ENCODE measurements around the gene UPF2. TPM values are rescaled to one million over a fixed set of nuclear protein-coding genes. Genes with fewer than 3 reads are reported as not detected.

The UPF2 gene
- total RNA-seq, 1 donor from 2014 or later, result 16.4 TPM

- Mint-ChIP-seq H3K27ac (ENCODE audit: unreplicated experiment) (no peak overlapping the region), H3K27me3 (ENCODE audit: unreplicated experiment) (no peaks in the 10 kb centered on the region), H3K36me3 (ENCODE audit: unreplicated experiment) (peaks cover 4% of the 10 kb centered on the region), H3K9me3 (ENCODE audit: unreplicated experiment) (no peaks in the 10 kb centered on the region), H3K4me3 (ENCODE audit: unreplicated experiment) (no peak overlapping the region), H3K4me1 (ENCODE audit: low read depth, unreplicated experiment) (peaks cover 2% of the 10 kb centered on the region)
- peak; percentile 34 for DNase-seq
- TF ChIP-seq CTCF (IDR thresholded peaks at IDR 0.05; ENCODE audit: partially characterized antibody, unreplicated experiment), result no peak
These were observed 120.7 kb downstream of the UPF2 start for GRCh38 chr10:11921800-11922392.

- no peaks in the 10 kb centered on the region for H3K36me3 Mint-ChIP-seq (ENCODE audit: unreplicated experiment)
- H3K27me3 Mint-ChIP-seq (ENCODE audit: unreplicated experiment), result no peaks in the 10 kb centered on the region
- no peak for DNase-seq
- H3K4me3 Mint-ChIP-seq (ENCODE audit: unreplicated experiment), result no peak overlapping the region
- no peaks in the 10 kb centered on the region for H3K9me3 Mint-ChIP-seq (ENCODE audit: unreplicated experiment)
- TF ChIP-seq CTCF (IDR thresholded peaks at IDR 0.05; ENCODE audit: partially characterized antibody, unreplicated experiment), result no peak
- H3K4me1 Mint-ChIP-seq (ENCODE audit: low read depth, unreplicated experiment), result peaks cover 2% of the 10 kb centered on the region
- no peak overlapping the region for H3K27ac Mint-ChIP-seq (ENCODE audit: unreplicated experiment)
These were observed 123.3 kb downstream of the UPF2 start for GRCh38 chr10:11919271-11919670.

GRCh38 chr10:11918384-11918783 lies 124.2 kb downstream of the UPF2 start:
- Mint-ChIP-seq H3K36me3 (ENCODE audit: unreplicated experiment) (no peaks in the 10 kb centered on the region), H3K4me3 (ENCODE audit: unreplicated experiment) (no peak overlapping the region), H3K4me1 (ENCODE audit: low read depth, unreplicated experiment) (peaks cover 2% of the 10 kb centered on the region), H3K27me3 (ENCODE audit: unreplicated experiment) (no peaks in the 10 kb centered on the region), H3K27ac (ENCODE audit: unreplicated experiment) (no peak overlapping the region), H3K9me3 (ENCODE audit: unreplicated experiment) (no peaks in the 10 kb centered on the region)
- DNase-seq, result no peak
- TF ChIP-seq CTCF (IDR thresholded peaks at IDR 0.05; ENCODE audit: partially characterized antibody, unreplicated experiment), result no peak

DNA sequence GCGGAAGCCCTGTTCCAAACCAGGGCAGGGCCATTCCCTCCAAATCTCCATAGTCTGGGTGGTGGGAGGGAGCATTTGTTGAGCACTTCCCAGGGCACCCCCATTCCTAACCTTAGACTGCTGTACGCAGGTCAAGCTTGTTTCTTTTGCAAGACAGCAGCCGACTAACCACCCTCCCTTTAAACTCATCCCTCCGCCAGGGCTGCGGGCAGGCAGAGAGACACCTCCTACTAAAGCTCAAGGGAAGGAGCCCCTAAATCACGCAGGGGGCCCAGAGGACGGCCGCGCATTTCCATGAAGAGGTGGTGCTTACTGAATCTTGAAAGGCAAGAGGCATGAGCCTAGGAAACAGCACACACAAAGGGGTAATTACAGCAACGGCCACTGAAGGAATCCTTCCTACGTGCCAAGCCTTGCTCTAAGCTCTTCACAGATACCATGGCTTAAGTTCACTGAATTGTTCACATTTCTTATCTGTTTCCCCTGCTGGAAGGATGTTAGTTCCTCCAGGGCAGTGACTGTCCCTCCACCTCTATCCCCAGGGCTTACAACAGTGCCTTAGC lies 129.4 kb downstream of the UPF2 start:
- Mint-ChIP-seq H3K27me3 (ENCODE audit: unreplicated experiment) (peaks cover 3% of the 10 kb centered on the region), H3K4me1 (ENCODE audit: low read depth, unreplicated experiment) (no peaks in the 10 kb centered on the region), H3K36me3 (ENCODE audit: unreplicated experiment) (no peaks in the 10 kb centered on the region), H3K9me3 (ENCODE audit: unreplicated experiment) (no peaks in the 10 kb centered on the region), H3K4me3 (ENCODE audit: unreplicated experiment) (no peak overlapping the region), H3K27ac (ENCODE audit: unreplicated experiment) (no peak overlapping the region)
- TF ChIP-seq CTCF (IDR thresholded peaks at IDR 0.05; ENCODE audit: partially characterized antibody, unreplicated experiment), result no peak
- no peak for DNase-seq

- Mint-ChIP-seq H3K9me3 (ENCODE audit: unreplicated experiment) (no peaks in the 10 kb centered on the region), H3K27me3 (ENCODE audit: unreplicated experiment) (peaks cover 3% of the 10 kb centered on the region), H3K27ac (ENCODE audit: unreplicated experiment) (no peak overlapping the region)
These were observed 132.5 kb downstream of the UPF2 start for GRCh38 chr10:11910102-11910501.

More at GRCh38 chr10:11910102-11910501, 132.5 kb downstream of the UPF2 start:
- DNase-seq, result no peak
- no peak for TF ChIP-seq CTCF (IDR thresholded peaks at IDR 0.05; ENCODE audit: partially characterized antibody, unreplicated experiment)
- H3K36me3 Mint-ChIP-seq (ENCODE audit: unreplicated experiment), result no peaks in the 10 kb centered on the region
- no peaks in the 10 kb centered on the region for H3K4me1 Mint-ChIP-seq (ENCODE audit: low read depth, unreplicated experiment)
- no peak overlapping the region for H3K4me3 Mint-ChIP-seq (ENCODE audit: unreplicated experiment)

All from glutamatergic neuron (in vitro differentiated cells).